HEK293 (cell line): ENCODE data around the gene CENPS.

ENCODE experiments used
- ATF2 ChIP-seq: fragments of 450-650 bp; formaldehyde crosslinking; IDR thresholded peaks from 2 replicates; pipeline ENCODE4 v1.5.1; 2016; ENCODE audit warnings: missing biosample characterization, missing genetic modification characterization, low read depth
- HOXD13 ChIP-seq: sonication (generic); formaldehyde crosslinking; IDR thresholded peaks from 2 replicates; pipeline ENCODE4 v1.8.0; 2022; ENCODE audit warnings: missing genetic modification reagents, borderline replicate concordance
- KLF8 ChIP-seq: fragments of 450-650 bp; formaldehyde crosslinking; IDR thresholded peaks from 2 replicates; pipeline ENCODE4 v1.5.1; 2016; ENCODE audit warnings: missing biosample characterization, missing genetic modification characterization
- PBX3 ChIP-seq: sonication (generic); formaldehyde crosslinking; IDR thresholded peaks from 2 replicates; pipeline ENCODE4 v1.8.1; 2022; ENCODE audit warnings: mild to moderate bottlenecking, moderate library complexity, missing genetic modification reagents
- PRDM10 ChIP-seq: fragments of 450-650 bp; formaldehyde crosslinking; IDR thresholded peaks from 2 replicates; pipeline ENCODE4 v1.5.1; 2016; ENCODE audit warnings: missing biosample characterization, missing genetic modification characterization
- RBAK ChIP-seq: fragments of 450-650 bp; formaldehyde crosslinking; IDR thresholded peaks from 2 replicates; pipeline ENCODE4 v1.5.1; 2016; ENCODE audit warnings: missing biosample characterization, missing genetic modification characterization
- SP7 ChIP-seq: fragments of 450-650 bp; formaldehyde crosslinking; IDR thresholded peaks from 2 replicates; pipeline ENCODE4 v1.5.1; 2016; ENCODE audit warnings: missing biosample characterization, missing genetic modification characterization
- WT1 ChIP-seq: fragments of 450-650 bp; formaldehyde crosslinking; IDR thresholded peaks from 2 replicates; pipeline ENCODE4 v1.5.1; 2016; ENCODE audit warnings: missing biosample characterization, missing genetic modification characterization
- ZBTB1 ChIP-seq: fragments of 450-650 bp; formaldehyde crosslinking; IDR thresholded peaks from 2 replicates; pipeline ENCODE4 v1.5.1; 2016; ENCODE audit warnings: missing biosample characterization, missing genetic modification characterization
- ZNF114 ChIP-seq: fragments of 450-650 bp; formaldehyde crosslinking; IDR thresholded peaks from 2 replicates; pipeline ENCODE4 v1.5.0; 2017; ENCODE audit warnings: missing biosample characterization, missing genetic modification characterization
- ZNF133 ChIP-seq: fragments of 450-650 bp; formaldehyde crosslinking; IDR thresholded peaks from 2 replicates; pipeline ENCODE4 v1.5.1; 2016; ENCODE audit warnings: missing biosample characterization, missing genetic modification characterization
- ZNF157 ChIP-seq: fragments of 450-650 bp; formaldehyde crosslinking; IDR thresholded peaks from 2 replicates; pipeline ENCODE4 v1.5.1; 2016; ENCODE audit warnings: missing biosample characterization, missing genetic modification characterization
- ZNF184 ChIP-seq: fragments of 450-650 bp; IDR thresholded peaks from 2 replicates; pipeline ENCODE4 v1.5.1; 2018; ENCODE audit warnings: missing biosample characterization, mild to moderate bottlenecking, missing genetic modification characterization
- ZNF26 ChIP-seq: fragments of 450-650 bp; formaldehyde crosslinking; IDR thresholded peaks from 2 replicates; pipeline ENCODE4 v1.5.1; 2016; ENCODE audit warnings: missing biosample characterization, missing genetic modification characterization
- ZNF280C ChIP-seq: fragments of 450-650 bp; formaldehyde crosslinking; IDR thresholded peaks from 2 replicates; pipeline ENCODE4 v1.5.1; 2016; ENCODE audit warnings: missing biosample characterization, missing genetic modification characterization
- ZNF37A ChIP-seq: fragments of 450-650 bp; IDR thresholded peaks from 2 replicates; pipeline ENCODE4 v1.5.1; 2018; ENCODE audit warnings: missing biosample characterization, missing genetic modification characterization
- ZNF404 ChIP-seq: fragments of 450-650 bp; formaldehyde crosslinking; IDR thresholded peaks from 2 replicates; pipeline ENCODE4 v1.5.1; 2017; ENCODE audit warnings: missing biosample characterization, missing genetic modification characterization
- ZNF473 ChIP-seq: fragments of 450-650 bp; formaldehyde crosslinking; IDR thresholded peaks from 2 replicates; pipeline ENCODE4 v1.5.1; 2017; ENCODE audit warnings: missing biosample characterization, missing genetic modification characterization
- ZNF488 ChIP-seq: fragments of 450-650 bp; formaldehyde crosslinking; IDR thresholded peaks from 2 replicates; pipeline ENCODE4 v1.5.1; 2016; ENCODE audit warnings: missing biosample characterization, missing genetic modification characterization
- ZNF580 ChIP-seq: fragments of 450-650 bp; formaldehyde crosslinking; IDR thresholded peaks from 2 replicates; pipeline ENCODE4 v1.5.1; 2016; ENCODE audit warnings: missing biosample characterization, missing genetic modification characterization
- ZNF624 ChIP-seq: fragments of 450-650 bp; formaldehyde crosslinking; IDR thresholded peaks from 2 replicates; pipeline ENCODE4 v1.5.1; 2017; ENCODE audit warnings: missing biosample characterization, missing genetic modification characterization
- ZNF664 ChIP-seq: fragments of 450-650 bp; formaldehyde crosslinking; IDR thresholded peaks from 2 replicates; pipeline ENCODE4 v1.5.1; 2016; ENCODE audit warnings: missing biosample characterization, missing genetic modification characterization
- ZNF701 ChIP-seq: fragments of 450-650 bp; formaldehyde crosslinking; IDR thresholded peaks from 2 replicates; pipeline ENCODE4 v1.5.1; 2016; ENCODE audit warnings: missing biosample characterization, missing genetic modification characterization
- ZNF776 ChIP-seq: fragments of 450-650 bp; formaldehyde crosslinking; IDR thresholded peaks from 2 replicates; pipeline ENCODE4 v1.5.0; 2017; ENCODE audit warnings: missing biosample characterization, missing genetic modification characterization, borderline replicate concordance
- ZNF785 ChIP-seq: fragments of 450-650 bp; formaldehyde crosslinking; IDR thresholded peaks from 2 replicates; pipeline ENCODE4 v1.5.1; 2016; ENCODE audit warnings: missing biosample characterization, missing genetic modification characterization
- ZNF830 ChIP-seq: fragments of 450-650 bp; IDR thresholded peaks from 2 replicates; pipeline ENCODE4 v1.5.0; 2018; ENCODE audit warnings: missing biosample characterization, missing genetic modification characterization, low read depth, mild to moderate bottlenecking, moderate library complexity
- ZNF837 ChIP-seq: fragments of 450-650 bp; formaldehyde crosslinking; IDR thresholded peaks from 2 replicates; pipeline ENCODE4 v1.5.1; 2016; ENCODE audit warnings: missing biosample characterization, missing genetic modification characterization
- ZNF843 ChIP-seq: fragments of 450-650 bp; formaldehyde crosslinking; IDR thresholded peaks from 2 replicates; pipeline ENCODE4 v1.5.1; 2016; ENCODE audit warnings: missing biosample characterization, missing genetic modification characterization
- ZSCAN16 ChIP-seq: fragments of 450-650 bp; formaldehyde crosslinking; IDR thresholded peaks from 2 replicates; pipeline ENCODE4 v1.5.1; 2016; ENCODE audit warnings: missing biosample characterization, missing genetic modification characterization

The CENPS gene

GRCh38 chr1:10430216-10431069 lies at the start of gene CENPS (continued):
- peak; percentile 96 for TF ChIP-seq KLF8
- no peak for TF ChIP-seq ZNF280C (tag by site-specific recombination)
- no peak for TF ChIP-seq ZNF37A (tag by site-specific recombination)
- no peak for TF ChIP-seq HOXD13 (CRISPR knock-in tag)
- TF ChIP-seq ZNF580 (tag by site-specific recombination), result peak; percentile 79
- peak; percentile 63; the same call in 1 of the 2 replicates for TF ChIP-seq ZNF184 (tag by site-specific recombination)
- TF ChIP-seq ZNF776 (tag by site-specific recombination), result peak; percentile 52; the same call in 1 of the 2 replicates
- TF ChIP-seq ZSCAN16 (tag by site-specific recombination), result no peak
- TF ChIP-seq ZNF488 (tag by site-specific recombination), result 0 out of 2 replicates have a peak, but pooled peaks have one; percentile 38
- TF ChIP-seq ZNF404, result no peak
- no peak for TF ChIP-seq ATF2
- TF ChIP-seq ZNF664 (tag by site-specific recombination), result no peak
- TF ChIP-seq ZNF624 (tag by site-specific recombination), result no peak
- no peak; the same call in 1 of the 2 replicates for TF ChIP-seq ZNF785 (tag by site-specific recombination)
- peak; percentile 38; the same call in 1 of the 2 replicates for TF ChIP-seq PRDM10 (tag by site-specific recombination)
- TF ChIP-seq ZNF837 (tag by site-specific recombination), result no peak
- TF ChIP-seq ZNF473 (tag by site-specific recombination), result no peak
- no peak for TF ChIP-seq ZNF114
- TF ChIP-seq ZNF133 (tag by site-specific recombination), result no peak; the same call in 1 of the 2 replicates
- no peak; the same call in 1 of the 2 replicates for TF ChIP-seq PBX3 (CRISPR knock-in tag)
- TF ChIP-seq SP7, result peak; percentile 88
- no peak for TF ChIP-seq ZNF157
- TF ChIP-seq ZNF26, result no peak
- TF ChIP-seq ZBTB1, result peak; percentile 73; the same call in 1 of the 2 replicates
- TF ChIP-seq WT1, result no peak; the same call in 1 of the 2 replicates
- 0 out of 2 replicates have a peak, but pooled peaks have one; percentile 46 for TF ChIP-seq ZNF843 (tag by site-specific recombination)
- TF ChIP-seq ZNF701 (tag by site-specific recombination), result no peak
- no peak for TF ChIP-seq ZNF830 (tag by site-specific recombination)
- no peak for TF ChIP-seq RBAK
